GM12801 (cell line): Measurements from ENCODE around the gene OR10G8.

Source experiments
- TF ChIP-seq, protein P1 (sequence below): IDR thresholded peaks from one replicate; pipeline ENCODE4 v1.5.1; 2011; ENCODE audit warnings: control low read depth; ENCODE audit not compliant: insufficient read length; ENCODE audit errors: extremely low read depth

Gene OR10G8, protein sequence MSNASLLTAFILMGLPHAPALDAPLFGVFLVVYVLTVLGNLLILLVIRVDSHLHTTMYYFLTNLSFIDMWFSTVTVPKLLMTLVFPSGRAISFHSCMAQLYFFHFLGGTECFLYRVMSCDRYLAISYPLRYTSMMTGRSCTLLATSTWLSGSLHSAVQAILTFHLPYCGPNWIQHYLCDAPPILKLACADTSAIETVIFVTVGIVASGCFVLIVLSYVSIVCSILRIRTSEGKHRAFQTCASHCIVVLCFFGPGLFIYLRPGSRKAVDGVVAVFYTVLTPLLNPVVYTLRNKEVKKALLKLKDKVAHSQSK

DNA sequence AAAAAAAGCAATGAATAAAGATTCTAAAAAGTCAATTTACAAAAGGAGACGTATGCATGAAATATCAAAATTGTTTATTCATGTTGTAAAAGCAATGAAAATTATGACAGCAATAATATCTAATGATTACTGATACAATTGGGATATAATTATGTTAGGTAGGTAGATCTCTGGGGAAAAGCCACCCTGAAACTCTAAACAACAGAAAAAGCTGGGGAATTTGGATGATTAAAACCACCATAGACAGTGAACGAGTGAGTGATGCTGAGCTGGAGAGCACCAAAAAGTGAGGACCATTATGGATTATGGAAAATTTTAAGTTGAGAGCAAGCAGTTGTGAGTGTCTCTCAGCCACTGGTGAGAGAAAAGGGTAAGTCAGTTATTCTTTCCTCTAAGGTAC is at the start of gene OR10G8:
OR10G8 (plus strand) TSS at position 301 of the 400 bp plus-strand sequence. CDS start 2,825 bp downstream, outside the sequence.
- TF ChIP-seq, protein P1, sequence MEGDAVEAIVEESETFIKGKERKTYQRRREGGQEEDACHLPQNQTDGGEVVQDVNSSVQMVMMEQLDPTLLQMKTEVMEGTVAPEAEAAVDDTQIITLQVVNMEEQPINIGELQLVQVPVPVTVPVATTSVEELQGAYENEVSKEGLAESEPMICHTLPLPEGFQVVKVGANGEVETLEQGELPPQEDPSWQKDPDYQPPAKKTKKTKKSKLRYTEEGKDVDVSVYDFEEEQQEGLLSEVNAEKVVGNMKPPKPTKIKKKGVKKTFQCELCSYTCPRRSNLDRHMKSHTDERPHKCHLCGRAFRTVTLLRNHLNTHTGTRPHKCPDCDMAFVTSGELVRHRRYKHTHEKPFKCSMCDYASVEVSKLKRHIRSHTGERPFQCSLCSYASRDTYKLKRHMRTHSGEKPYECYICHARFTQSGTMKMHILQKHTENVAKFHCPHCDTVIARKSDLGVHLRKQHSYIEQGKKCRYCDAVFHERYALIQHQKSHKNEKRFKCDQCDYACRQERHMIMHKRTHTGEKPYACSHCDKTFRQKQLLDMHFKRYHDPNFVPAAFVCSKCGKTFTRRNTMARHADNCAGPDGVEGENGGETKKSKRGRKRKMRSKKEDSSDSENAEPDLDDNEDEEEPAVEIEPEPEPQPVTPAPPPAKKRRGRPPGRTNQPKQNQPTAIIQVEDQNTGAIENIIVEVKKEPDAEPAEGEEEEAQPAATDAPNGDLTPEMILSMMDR = no peak

DNA sequence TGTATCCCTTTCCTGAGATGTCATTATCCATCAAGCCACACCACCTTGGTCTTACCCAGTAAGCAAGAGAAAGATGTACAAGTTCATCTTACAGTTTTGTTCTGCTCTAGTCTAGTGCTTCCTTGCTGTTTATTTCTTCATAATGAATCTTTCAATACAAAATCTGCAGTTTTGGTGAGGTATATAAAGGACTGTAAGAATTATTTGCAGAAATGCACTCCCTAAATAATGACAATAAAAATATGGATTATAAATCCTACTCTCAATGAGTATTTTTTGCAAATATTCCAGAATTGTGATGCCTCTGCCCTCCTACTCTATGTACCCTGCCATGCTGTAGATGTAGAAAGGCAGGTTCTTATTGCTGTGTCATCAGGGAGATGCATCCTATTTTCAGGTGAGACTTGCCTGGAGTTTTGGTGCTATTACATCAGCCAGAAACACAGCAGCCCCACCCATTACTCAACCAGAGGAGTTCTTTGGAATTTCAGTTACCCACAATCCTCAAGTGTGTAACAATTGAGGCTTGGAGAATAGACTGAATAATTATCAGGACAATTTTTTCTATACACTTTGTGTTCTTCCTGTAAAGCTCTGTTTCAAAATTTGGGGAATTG is 48.8 kb upstream of the OR10G8 start, which contains the start of gene OR10S1:
OR10S1 (minus strand) TSS at position 51 of the 617 bp plus-strand sequence. CDS start 117 bp downstream, outside the sequence.
- TF ChIP-seq, protein P1 = no peak

GRCh38 chr11:123979311-123979710 is 47.3 kb upstream of the OR10G8 start:
- TF ChIP-seq, protein P1 = no peak

GRCh38 chr11:123995119-123995518 is 31.5 kb upstream of the OR10G8 start, which contains the start of gene OR10G6:
Gene OR10G6, minus strand, starts transcription at chr11:123995161. Its CDS starts 0 bp downstream, at chr11:123995161.
- TF ChIP-seq, protein P1 = no peak

- TF ChIP-seq, protein P1 = no peak
These were observed 13.9 kb upstream of the OR10G8 start, which contains the start of gene OR10G4 for GRCh38 chr11:124012697-124013096. Gene OR10G4, plus strand, starts transcription at chr11:124012997. Its CDS starts 2,578 bp downstream, at chr11:124015575.

DNA sequence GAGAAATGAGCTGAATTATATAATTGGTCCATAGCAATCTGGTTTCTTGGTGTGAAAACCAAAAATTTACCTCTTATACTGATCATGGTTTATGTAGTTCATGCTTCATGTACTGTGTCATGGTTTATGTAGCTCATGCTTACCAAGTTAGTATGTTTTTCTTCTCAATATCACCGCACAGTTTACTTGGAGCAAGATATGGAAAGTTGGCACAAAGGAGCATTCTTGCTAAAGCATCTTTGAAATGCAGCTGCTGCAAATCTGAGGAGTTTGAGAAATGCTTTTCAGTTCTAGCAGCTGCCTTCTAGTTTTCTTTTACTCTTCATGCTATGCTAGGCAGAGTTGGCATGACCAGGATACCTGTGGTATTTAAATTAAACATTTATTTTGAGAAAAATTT is 10.1 kb downstream of the OR10G8 start:
- TF ChIP-seq, protein P1 = no peak

DNA sequence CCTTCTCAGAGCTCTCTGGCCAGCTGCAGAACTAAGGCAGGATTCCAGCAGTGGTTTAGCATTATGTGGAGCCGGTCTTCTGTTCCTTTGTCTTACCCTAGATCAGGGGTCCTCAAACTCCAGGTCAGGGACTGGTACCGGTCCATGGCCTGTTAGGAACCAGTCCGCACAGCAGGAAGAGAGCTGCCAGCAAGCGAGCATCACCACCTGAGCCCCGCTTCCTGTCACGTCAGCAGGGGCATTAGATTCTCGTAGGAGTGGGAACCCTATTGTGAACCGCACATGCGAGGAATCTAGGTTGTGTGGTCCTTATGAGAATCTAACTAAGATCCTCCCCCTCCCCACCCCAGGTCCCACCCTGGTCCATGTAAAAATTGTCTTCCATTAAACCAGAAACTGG is 13.0 kb downstream of the OR10G8 start:
- TF ChIP-seq, protein P1 = no peak
